Mucosa of rectum (tissue), 2 donors: ENCODE measurements around the gene VOPP1.
"Not testable (repeated sequence)": the region's sequence is repeated elsewhere in the genome, so short reads cannot be mapped to it uniquely, and the experiment has no call there.

Experiments used
- H3K27ac ChIP-seq, 2 donors: one replicate each; pipeline ENCODE4 v1.7.0; 2013; ENCODE audit warnings: inconsistent platforms in 2 of 2, low read depth in 2 of 2, low read length in 2 of 2
- H3K27me3 ChIP-seq, 2 donors: one replicate each; pipeline ENCODE4 v1.7.0; 2013; ENCODE audit warnings: low read length in 2 of 2; ENCODE audit not compliant: control insufficient read depth in 2 of 2, insufficient read depth in 2 of 2
- H3K36me3 ChIP-seq, 2 donors: one replicate each; pipeline ENCODE4 v1.7.0; 2013; ENCODE audit warnings: low read length in 2 of 2; ENCODE audit not compliant: control insufficient read depth in 2 of 2, insufficient read depth in 2 of 2
- H3K4me1 ChIP-seq, 2 donors: one replicate each; pipeline ENCODE4 v1.7.0; 2013; ENCODE audit warnings: low read length in 2 of 2, mild to moderate bottlenecking in 1 of 2; ENCODE audit not compliant: control insufficient read depth in 2 of 2, insufficient read depth in 2 of 2
- H3K4me3 ChIP-seq, 2 donors: one replicate each; pipeline ENCODE4 v1.7.0; 2013; ENCODE audit warnings: low read length in 2 of 2
- H3K9ac ChIP-seq, 2 donors: one replicate each; pipeline ENCODE4 v1.7.0; 2013; ENCODE audit warnings: low read length in 2 of 2, low read depth in 1 of 2, mild to moderate bottlenecking in 1 of 2
- H3K9me3 ChIP-seq, 2 donors: one replicate each; pipeline ENCODE4 v1.7.0; 2013; ENCODE audit warnings: low read length in 2 of 2; ENCODE audit not compliant: control insufficient read depth in 2 of 2
- donor health status: healthy.
- donor health status: Normal muscosa, but diverticular disease.

VOPP1 gene

GRCh38 chr7:55572378-55573233 lies at the start of gene VOPP1:
Gene VOPP1, minus strand, starts transcription at chr7:55572502. Its CDS starts 178 bp downstream, at chr7:55572324.
- no peaks in the 10 kb centered on the region for H3K9me3 ChIP-seq
- peak within 1 kb of the TSS; percentile 85 to 91 for H3K9ac ChIP-seq
- H3K27ac ChIP-seq, result peak within 1 kb of the TSS; percentile 81 to 90
- no peaks in the 10 kb centered on the region for H3K36me3 ChIP-seq
- peak within 1 kb of the TSS; percentile 85 to 87 for H3K4me3 ChIP-seq
- peaks cover 19 to 26% of the 10 kb centered on the region in 2 donors for H3K4me1 ChIP-seq
- H3K27me3 ChIP-seq, result no peaks in the 10 kb centered on the region

GRCh38 chr7:55618913-55619312 lies 46.6 kb upstream of the VOPP1 start:
- no peaks in the 10 kb centered on the region for H3K9me3 ChIP-seq
- no peaks in the 10 kb centered on the region for H3K4me1 ChIP-seq
- H3K27me3 ChIP-seq, result peaks cover 0 to 4% of the 10 kb centered on the region in 2 donors
- H3K27ac ChIP-seq, result no peak overlapping the region
- H3K4me3 ChIP-seq, result no peak overlapping the region
- no peaks in the 10 kb centered on the region for H3K36me3 ChIP-seq
- no peak overlapping the region for H3K9ac ChIP-seq

DNA sequence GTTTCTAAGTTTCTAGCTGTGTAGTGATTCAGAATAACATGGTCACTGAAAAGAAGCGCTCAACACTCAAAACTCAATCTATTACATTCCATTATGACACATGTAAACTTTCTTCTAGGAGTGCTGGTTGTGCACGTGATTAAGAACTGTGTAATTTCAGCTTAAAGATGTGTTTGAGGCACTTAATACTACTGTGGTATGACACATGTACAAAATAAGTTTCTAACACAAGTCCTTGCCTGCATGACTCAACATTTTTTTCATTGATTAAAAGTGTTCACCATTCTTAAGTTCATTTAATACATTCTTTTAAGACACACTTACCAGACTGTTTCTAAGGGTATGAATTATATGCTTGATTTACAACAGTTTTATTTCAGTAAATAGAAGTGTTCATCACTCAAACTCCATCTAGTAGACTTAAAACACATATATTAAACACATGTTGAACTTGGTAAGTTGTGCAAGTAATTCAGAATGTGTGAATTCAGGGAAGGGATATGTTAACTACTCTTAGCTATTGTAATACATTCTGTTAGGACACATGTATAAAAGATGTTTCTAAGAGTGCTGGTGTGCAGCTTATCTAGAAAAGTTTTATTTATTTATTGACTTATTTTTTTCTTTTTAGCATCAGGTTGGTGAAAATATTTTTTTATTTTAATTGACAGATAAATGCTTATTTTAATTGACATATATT lies 42.2 kb upstream of the VOPP1 start:
- not testable (repeated sequence) for H3K4me3 ChIP-seq, H3K9ac ChIP-seq, H3K27me3 ChIP-seq, H3K4me1 ChIP-seq, H3K27ac ChIP-seq, H3K36me3 ChIP-seq, H3K9me3 ChIP-seq

GRCh38 chr7:55609726-55610125 lies 37.4 kb upstream of the VOPP1 start:
- H3K27ac ChIP-seq, H3K4me1 ChIP-seq, H3K9me3 ChIP-seq, H3K27me3 ChIP-seq, H3K36me3 ChIP-seq, H3K4me3 ChIP-seq, H3K9ac ChIP-seq: not testable (repeated sequence)

DNA sequence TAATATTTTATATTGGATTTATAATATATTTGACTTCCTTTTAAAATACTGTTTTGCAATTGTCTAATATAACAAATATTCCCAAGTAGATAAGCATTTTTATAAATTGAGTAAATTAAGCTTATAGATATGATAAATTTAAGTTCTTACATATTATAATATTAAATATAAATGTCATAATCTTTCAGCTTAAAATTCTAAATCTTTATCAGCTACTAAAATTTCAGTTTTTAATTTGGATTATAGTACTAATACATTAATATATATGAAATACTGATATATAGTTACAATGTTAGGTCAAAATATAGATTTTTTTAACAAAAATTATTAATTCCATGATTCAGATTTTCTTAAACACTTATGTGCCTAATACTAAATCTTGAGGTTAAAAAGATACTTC lies 33.4 kb upstream of the VOPP1 start:
- H3K4me1 ChIP-seq, H3K4me3 ChIP-seq, H3K9me3 ChIP-seq, H3K27ac ChIP-seq, H3K9ac ChIP-seq, H3K36me3 ChIP-seq, H3K27me3 ChIP-seq: not testable (repeated sequence)

GRCh38 chr7:55597944-55598499 lies 25.7 kb upstream of the VOPP1 start:
- H3K4me3 ChIP-seq, H3K4me1 ChIP-seq, H3K9me3 ChIP-seq, H3K27me3 ChIP-seq, H3K27ac ChIP-seq, H3K9ac ChIP-seq, H3K36me3 ChIP-seq: not testable (repeated sequence)

GRCh38 chr7:55597214-55597739 lies 25.0 kb upstream of the VOPP1 start:
- not testable (repeated sequence) for H3K27me3 ChIP-seq, H3K9ac ChIP-seq, H3K4me3 ChIP-seq, H3K4me1 ChIP-seq, H3K36me3 ChIP-seq, H3K9me3 ChIP-seq, H3K27ac ChIP-seq

DNA sequence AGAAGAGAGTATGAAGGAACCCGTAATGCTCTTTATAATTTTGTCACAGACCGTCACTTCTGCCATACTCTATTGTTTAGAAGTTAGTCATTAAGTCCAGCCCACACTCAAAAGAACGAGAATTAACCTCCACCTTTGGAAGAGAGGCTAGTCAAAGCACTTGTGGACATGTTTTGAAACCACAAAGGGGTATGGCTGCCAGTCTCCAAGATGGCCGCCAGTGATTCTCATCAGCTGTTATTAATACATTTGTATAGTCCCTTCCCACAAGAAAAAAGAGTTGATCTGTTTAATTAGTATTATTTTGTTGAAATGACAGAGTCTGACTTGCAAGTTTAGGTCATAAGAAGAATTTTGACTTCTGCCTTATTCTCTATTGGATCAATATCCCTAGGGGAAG lies 23.2 kb upstream of the VOPP1 start:
- peaks cover 0 to 3% of the 10 kb centered on the region in 2 donors for H3K4me1 ChIP-seq
- H3K27me3 ChIP-seq, result no peaks in the 10 kb centered on the region
- no peaks in the 10 kb centered on the region for H3K9me3 ChIP-seq
- H3K36me3 ChIP-seq, result no peaks in the 10 kb centered on the region
- no peak overlapping the region for H3K9ac ChIP-seq
- H3K4me3 ChIP-seq, result no peak overlapping the region
- H3K27ac ChIP-seq, result no peak overlapping the region

DNA sequence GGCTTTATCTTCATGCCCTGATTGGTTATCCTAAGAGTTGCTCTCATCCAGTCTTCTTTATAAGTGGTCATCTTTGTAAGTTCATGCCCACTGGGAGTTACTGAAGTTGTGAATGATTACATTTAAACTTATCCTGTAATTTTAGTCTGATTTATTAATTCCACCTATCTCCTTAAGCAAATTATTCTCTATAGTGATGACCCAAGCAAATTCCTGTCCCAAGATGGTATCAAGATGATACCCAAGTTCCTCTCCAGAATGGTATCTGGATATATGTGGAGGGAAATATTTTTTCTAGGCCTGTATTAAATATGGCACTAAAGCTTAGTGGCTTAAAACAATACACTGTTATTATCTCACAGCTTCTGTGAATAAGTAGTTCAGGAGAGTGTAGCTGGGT lies 22.6 kb upstream of the VOPP1 start:
- Histone ChIP-seq H3K9ac (no peak overlapping the region), H3K4me1 (peaks cover 0 to 3% of the 10 kb centered on the region in 2 donors), H3K27ac (no peak overlapping the region), H3K27me3 (no peaks in the 10 kb centered on the region), H3K9me3 (no peaks in the 10 kb centered on the region), H3K36me3 (no peaks in the 10 kb centered on the region), H3K4me3 (no peak overlapping the region)

GRCh38 chr7:55594414-55594813 lies 22.1 kb upstream of the VOPP1 start:
- no peaks in the 10 kb centered on the region for H3K27me3 ChIP-seq

More at GRCh38 chr7:55594414-55594813, 22.1 kb upstream of the VOPP1 start:
- Histone ChIP-seq H3K27ac (no peak overlapping the region), H3K9me3 (no peaks in the 10 kb centered on the region), H3K9ac (no peak overlapping the region), H3K4me3 (no peak overlapping the region), H3K4me1 (peaks cover 0 to 3% of the 10 kb centered on the region in 2 donors), H3K36me3 (no peaks in the 10 kb centered on the region)
